GM19193 (cell line): Measurements from ENCODE around the gene MED27.

ENCODE experiments used
- POLR2A ChIP-seq: IDR thresholded peaks from 4 replicates; pipeline ENCODE4 v1.6.1; 2011; ENCODE audit not compliant: insufficient read depth, insufficient read length; ENCODE audit errors: extremely low read depth

The MED27 gene

GRCh38 chr9:131815970-131816873, 263.4 kb downstream of the MED27 start:
- no peak for TF ChIP-seq POLR2A

- no peak for TF ChIP-seq POLR2A
These were observed 265.0 kb downstream of the MED27 start for GRCh38 chr9:131814707-131815106.

GRCh38 chr9:131813116-131813515, 266.6 kb downstream of the MED27 start:
- no peak for TF ChIP-seq POLR2A

GRCh38 chr9:131812116-131812790, 267.4 kb downstream of the MED27 start:
- no peak for TF ChIP-seq POLR2A

- TF ChIP-seq POLR2A, result no peak
These were observed 268.3 kb downstream of the MED27 start for GRCh38 chr9:131811405-131811804.

- TF ChIP-seq POLR2A, result no peak
These were observed 269.1 kb downstream of the MED27 start for GRCh38 chr9:131810351-131811170.
